Measurements from ENCODE around the gene CKAP2L.

The CKAP2L gene

DNA sequence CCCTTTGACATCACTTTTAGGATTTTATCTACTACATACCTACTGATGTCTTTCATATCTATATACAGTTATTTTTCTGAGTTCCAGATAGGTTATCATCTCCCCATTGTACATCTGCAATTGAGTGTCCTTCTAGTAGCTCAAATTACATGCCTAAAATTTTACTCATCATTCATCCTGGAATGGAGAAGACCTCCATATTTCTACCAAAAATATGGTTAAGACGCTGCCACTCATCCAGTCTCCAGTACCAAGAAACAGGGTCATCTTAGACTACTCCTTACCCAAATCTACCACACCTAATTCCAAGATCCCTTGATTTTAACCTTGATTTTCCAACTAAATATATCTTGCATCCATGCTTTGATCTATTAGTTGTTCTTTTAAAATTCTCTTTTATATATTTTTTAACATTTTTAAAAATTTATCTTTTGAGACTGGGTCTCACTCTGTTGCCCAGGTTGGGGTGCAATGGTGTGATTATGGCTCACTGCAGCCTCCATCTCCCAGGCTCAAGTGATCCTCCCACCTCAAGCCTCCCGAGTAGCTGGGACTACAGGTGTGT, 8.6 kb upstream of the CKAP2L start:
- no peak for TF ChIP-seq CTCF (conservative IDR thresholded peaks at IDR 0.05; ENCODE audit: low read depth, low read length)
- DNase-seq (ENCODE audit: low read depth), result no peak
- no peak overlapping the region for H3K4me3 ChIP-seq (ENCODE audit: low read length)

- TF ChIP-seq CTCF (conservative IDR thresholded peaks at IDR 0.05; ENCODE audit: low read depth, low read length), result no peak
- H3K4me3 ChIP-seq (ENCODE audit: low read length), result no peak overlapping the region
- no peak for DNase-seq (ENCODE audit: low read depth)
Measured at GRCh38 chr2:112772322-112772721, 7.9 kb upstream of the CKAP2L start.

DNA sequence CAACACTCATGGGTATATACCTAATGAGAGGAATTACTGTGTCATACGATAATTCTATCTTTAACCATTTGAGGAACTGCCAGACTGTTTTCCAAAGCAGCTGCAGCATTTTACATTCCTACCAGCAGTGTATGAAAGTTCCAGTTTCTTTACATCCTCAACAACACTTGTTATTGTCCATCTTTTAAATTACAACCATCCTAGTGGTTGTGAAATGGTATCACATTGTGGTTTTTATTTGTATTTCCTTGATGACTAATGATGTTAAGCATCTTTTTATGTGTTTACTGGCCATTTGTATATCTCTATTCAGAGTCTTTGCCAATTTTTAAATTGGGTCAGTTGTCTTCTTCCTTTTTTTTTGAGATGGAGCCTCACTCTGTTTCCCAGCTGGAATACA, 4.0 kb upstream of the CKAP2L start:
- H3K4me3 ChIP-seq (ENCODE audit: low read length), result no peak overlapping the region
- no peak for DNase-seq (ENCODE audit: low read depth)
- TF ChIP-seq CTCF (conservative IDR thresholded peaks at IDR 0.05; ENCODE audit: low read depth, low read length), result no peak

GRCh38 chr2:112767693-112768330, 3.4 kb upstream of the CKAP2L start:
- no peak for TF ChIP-seq CTCF (conservative IDR thresholded peaks at IDR 0.05; ENCODE audit: low read depth, low read length)
- DNase-seq (ENCODE audit: low read depth), result no peak
- no peak overlapping the region for H3K4me3 ChIP-seq (ENCODE audit: low read length)

- no peak for TF ChIP-seq CTCF (conservative IDR thresholded peaks at IDR 0.05; ENCODE audit: low read depth, low read length)
- DNase-seq (ENCODE audit: low read depth), result no peak
- peak overlapping the region; percentile 90 for H3K4me3 ChIP-seq (ENCODE audit: low read length)
Measured at GRCh38 chr2:112765251-112765650, 842 bp upstream of the CKAP2L start.

DNA sequence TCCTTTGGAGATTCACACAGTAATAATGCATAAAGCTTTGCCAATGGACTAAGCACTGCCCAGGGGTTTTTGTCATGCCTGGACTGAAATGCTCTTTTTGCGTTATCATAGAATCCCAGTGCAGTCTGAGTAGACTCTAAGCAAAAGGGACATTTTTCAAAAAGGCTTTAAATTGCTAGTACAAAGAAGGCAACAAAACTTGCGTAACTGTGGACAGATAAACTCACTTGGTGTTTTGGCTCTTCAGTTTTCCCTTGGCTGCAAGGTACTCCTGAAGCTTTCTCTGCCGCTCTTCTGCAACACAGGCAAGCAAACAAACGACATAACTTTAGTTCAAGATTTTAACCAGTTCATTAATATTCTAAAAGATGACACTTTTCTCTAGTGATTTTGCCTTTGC, 2.1 kb downstream of the CKAP2L start:
- H3K4me3 ChIP-seq (ENCODE audit: low read length), result no peak overlapping the region
- TF ChIP-seq CTCF (conservative IDR thresholded peaks at IDR 0.05; ENCODE audit: low read depth, low read length), result no peak
- DNase-seq (ENCODE audit: low read depth), result no peak

DNA sequence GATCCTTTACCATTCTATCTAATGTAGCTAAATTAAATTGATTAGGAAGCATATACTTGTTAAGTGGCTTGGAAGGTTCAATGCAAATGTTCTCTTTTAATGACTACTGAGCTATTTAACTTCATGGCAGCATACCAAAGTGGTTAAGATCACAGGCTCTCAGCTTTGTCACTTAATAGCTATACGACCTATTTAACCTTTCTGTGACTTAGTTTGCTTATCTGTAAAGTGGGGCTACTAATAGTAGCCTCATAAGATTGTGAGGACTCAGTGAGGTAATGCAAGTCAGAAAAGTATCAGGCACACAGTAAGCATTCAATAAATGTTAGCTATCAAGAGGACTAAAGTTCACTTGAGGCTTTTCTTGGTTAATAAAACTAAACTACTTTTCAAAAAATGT, 4.3 kb downstream of the CKAP2L start:
- TF ChIP-seq CTCF (conservative IDR thresholded peaks at IDR 0.05; ENCODE audit: low read depth, low read length), result no peak
- DNase-seq (ENCODE audit: low read depth), result no peak
- H3K4me3 ChIP-seq (ENCODE audit: low read length), result no peak overlapping the region

Data from retinal pigment epithelial cell (primary cell).